ENCODE measurements around the gene HMG20A. TPM values are rescaled to one million over a fixed set of nuclear protein-coding genes. Genes with fewer than 3 reads are reported as not detected.
A peak's percentile ranks its signal among the peaks of the same experiment; 100 is the strongest.

Gene HMG20A
- total and polyA plus RNA-seq, 2 experiments from 2014 or later: 17.8 to 57.8 TPM

GRCh38 chr15:77510066-77511057, 89.7 kb downstream of the HMG20A start:
- H3K4me3 ChIP-seq: peak overlapping the region; percentile 24; the same call in 1 of the 2 replicates
- peaks cover 59% of the 10 kb centered on the region for H3K4me1 Mint-ChIP-seq
- no peaks in the 10 kb centered on the region; the same call in 1 of the 2 replicates for H3K79me2 ChIP-seq (replicated peaks; ENCODE audit: insufficient read depth)
- H3K9me2 ChIP-seq (ENCODE audit: insufficient read depth): peaks cover 8% of the 10 kb centered on the region
- H3K27me3 Mint-ChIP-seq (ENCODE audit: insufficient read depth, low read depth, poor library complexity): peaks cover 9% of the 10 kb centered on the region
- no peaks in the 10 kb centered on the region for H3K9me3 Mint-ChIP-seq
- H3F3A ChIP-seq (replicated peaks; ENCODE audit: low read depth): peaks cover 10% of the 10 kb centered on the region
- H3K36me3 ChIP-seq (ENCODE audit: insufficient read depth): no peaks in the 10 kb centered on the region
- peak; percentile 83 for ATAC-seq
- H3K36me3 Mint-ChIP-seq (ENCODE audit: low read depth): no peaks in the 10 kb centered on the region; the same call in 2 of the 3 replicates
- peaks cover 48% of the 10 kb centered on the region for H3K4me1 ChIP-seq (ENCODE audit: insufficient read depth)
- peak overlapping the region; percentile 94 for H3K27ac Mint-ChIP-seq
- no peak overlapping the region for H2AFZ ChIP-seq
- TF ChIP-seq, protein P1, sequence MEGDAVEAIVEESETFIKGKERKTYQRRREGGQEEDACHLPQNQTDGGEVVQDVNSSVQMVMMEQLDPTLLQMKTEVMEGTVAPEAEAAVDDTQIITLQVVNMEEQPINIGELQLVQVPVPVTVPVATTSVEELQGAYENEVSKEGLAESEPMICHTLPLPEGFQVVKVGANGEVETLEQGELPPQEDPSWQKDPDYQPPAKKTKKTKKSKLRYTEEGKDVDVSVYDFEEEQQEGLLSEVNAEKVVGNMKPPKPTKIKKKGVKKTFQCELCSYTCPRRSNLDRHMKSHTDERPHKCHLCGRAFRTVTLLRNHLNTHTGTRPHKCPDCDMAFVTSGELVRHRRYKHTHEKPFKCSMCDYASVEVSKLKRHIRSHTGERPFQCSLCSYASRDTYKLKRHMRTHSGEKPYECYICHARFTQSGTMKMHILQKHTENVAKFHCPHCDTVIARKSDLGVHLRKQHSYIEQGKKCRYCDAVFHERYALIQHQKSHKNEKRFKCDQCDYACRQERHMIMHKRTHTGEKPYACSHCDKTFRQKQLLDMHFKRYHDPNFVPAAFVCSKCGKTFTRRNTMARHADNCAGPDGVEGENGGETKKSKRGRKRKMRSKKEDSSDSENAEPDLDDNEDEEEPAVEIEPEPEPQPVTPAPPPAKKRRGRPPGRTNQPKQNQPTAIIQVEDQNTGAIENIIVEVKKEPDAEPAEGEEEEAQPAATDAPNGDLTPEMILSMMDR (conservative IDR thresholded peaks at IDR 0.05; ENCODE audit: low read depth in 2 of 2): no peak
- TF ChIP-seq NANOG (IDR thresholded peaks at IDR 0.05; ENCODE audit: borderline replicate concordance): peak; percentile 62; the same call in 1 of the 2 replicates
- TF ChIP-seq ZNF114 (CRISPR knock-in tag; IDR thresholded peaks at IDR 0.05): peak; percentile 55; the same call in 1 of the 2 replicates
- TF ChIP-seq, protein P2, sequence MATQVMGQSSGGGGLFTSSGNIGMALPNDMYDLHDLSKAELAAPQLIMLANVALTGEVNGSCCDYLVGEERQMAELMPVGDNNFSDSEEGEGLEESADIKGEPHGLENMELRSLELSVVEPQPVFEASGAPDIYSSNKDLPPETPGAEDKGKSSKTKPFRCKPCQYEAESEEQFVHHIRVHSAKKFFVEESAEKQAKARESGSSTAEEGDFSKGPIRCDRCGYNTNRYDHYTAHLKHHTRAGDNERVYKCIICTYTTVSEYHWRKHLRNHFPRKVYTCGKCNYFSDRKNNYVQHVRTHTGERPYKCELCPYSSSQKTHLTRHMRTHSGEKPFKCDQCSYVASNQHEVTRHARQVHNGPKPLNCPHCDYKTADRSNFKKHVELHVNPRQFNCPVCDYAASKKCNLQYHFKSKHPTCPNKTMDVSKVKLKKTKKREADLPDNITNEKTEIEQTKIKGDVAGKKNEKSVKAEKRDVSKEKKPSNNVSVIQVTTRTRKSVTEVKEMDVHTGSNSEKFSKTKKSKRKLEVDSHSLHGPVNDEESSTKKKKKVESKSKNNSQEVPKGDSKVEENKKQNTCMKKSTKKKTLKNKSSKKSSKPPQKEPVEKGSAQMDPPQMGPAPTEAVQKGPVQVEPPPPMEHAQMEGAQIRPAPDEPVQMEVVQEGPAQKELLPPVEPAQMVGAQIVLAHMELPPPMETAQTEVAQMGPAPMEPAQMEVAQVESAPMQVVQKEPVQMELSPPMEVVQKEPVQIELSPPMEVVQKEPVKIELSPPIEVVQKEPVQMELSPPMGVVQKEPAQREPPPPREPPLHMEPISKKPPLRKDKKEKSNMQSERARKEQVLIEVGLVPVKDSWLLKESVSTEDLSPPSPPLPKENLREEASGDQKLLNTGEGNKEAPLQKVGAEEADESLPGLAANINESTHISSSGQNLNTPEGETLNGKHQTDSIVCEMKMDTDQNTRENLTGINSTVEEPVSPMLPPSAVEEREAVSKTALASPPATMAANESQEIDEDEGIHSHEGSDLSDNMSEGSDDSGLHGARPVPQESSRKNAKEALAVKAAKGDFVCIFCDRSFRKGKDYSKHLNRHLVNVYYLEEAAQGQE (IDR thresholded peaks at IDR 0.05; ENCODE audit: unreplicated experiment): no peak
- TF ChIP-seq ZNF331 (CRISPR knock-in tag; IDR thresholded peaks at IDR 0.05; ENCODE audit: low read depth): no peak
- TF ChIP-seq, protein P3, sequence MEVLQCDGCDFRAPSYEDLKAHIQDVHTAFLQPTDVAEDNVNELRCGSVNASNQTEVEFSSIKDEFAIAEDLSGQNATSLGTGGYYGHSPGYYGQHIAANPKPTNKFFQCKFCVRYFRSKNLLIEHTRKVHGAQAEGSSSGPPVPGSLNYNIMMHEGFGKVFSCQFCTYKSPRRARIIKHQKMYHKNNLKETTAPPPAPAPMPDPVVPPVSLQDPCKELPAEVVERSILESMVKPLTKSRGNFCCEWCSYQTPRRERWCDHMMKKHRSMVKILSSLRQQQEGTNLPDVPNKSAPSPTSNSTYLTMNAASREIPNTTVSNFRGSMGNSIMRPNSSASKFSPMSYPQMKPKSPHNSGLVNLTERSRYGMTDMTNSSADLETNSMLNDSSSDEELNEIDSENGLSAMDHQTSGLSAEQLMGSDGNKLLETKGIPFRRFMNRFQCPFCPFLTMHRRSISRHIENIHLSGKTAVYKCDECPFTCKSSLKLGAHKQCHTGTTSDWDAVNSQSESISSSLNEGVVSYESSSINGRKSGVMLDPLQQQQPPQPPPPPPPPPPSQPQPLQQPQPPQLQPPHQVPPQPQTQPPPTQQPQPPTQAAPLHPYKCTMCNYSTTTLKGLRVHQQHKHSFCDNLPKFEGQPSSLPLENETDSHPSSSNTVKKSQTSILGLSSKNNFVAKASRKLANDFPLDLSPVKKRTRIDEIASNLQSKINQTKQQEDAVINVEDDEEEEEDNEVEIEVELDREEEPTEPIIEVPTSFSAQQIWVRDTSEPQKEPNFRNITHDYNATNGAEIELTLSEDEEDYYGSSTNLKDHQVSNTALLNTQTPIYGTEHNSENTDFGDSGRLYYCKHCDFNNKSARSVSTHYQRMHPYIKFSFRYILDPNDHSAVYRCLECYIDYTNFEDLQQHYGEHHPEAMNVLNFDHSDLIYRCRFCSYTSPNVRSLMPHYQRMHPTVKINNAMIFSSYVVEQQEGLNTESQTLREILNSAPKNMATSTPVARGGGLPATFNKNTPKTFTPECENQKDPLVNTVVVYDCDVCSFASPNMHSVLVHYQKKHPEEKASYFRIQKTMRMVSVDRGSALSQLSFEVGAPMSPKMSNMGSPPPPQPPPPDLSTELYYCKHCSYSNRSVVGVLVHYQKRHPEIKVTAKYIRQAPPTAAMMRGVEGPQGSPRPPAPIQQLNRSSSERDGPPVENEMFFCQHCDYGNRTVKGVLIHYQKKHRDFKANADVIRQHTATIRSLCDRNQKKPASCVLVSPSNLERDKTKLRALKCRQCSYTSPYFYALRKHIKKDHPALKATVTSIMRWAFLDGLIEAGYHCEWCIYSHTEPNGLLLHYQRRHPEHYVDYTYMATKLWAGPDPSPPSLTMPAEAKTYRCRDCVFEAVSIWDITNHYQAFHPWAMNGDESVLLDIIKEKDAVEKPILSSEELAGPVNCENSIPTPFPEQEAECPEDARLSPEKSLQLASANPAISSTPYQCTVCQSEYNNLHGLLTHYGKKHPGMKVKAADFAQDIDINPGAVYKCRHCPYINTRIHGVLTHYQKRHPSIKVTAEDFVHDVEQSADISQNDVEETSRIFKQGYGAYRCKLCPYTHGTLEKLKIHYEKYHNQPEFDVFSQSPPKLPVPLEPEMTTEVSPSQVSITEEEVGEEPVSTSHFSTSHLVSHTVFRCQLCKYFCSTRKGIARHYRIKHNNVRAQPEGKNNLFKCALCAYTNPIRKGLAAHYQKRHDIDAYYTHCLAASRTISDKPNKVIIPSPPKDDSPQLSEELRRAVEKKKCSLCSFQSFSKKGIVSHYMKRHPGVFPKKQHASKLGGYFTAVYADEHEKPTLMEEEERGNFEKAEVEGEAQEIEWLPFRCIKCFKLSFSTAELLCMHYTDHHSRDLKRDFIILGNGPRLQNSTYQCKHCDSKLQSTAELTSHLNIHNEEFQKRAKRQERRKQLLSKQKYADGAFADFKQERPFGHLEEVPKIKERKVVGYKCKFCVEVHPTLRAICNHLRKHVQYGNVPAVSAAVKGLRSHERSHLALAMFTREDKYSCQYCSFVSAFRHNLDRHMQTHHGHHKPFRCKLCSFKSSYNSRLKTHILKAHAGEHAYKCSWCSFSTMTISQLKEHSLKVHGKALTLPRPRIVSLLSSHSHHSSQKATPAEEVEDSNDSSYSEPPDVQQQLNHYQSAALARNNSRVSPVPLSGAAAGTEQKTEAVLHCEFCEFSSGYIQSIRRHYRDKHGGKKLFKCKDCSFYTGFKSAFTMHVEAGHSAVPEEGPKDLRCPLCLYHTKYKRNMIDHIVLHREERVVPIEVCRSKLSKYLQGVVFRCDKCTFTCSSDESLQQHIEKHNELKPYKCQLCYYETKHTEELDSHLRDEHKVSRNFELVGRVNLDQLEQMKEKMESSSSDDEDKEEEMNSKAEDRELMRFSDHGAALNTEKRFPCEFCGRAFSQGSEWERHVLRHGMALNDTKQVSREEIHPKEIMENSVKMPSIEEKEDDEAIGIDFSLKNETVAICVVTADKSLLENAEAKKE (CRISPR knock-in tag; IDR thresholded peaks at IDR 0.05): peak; percentile 97
- TF ChIP-seq EZH2 (IDR thresholded peaks at IDR 0.05; ENCODE audit: low read depth, unreplicated experiment): no peak
- peak; percentile 73 for DNase-seq (ENCODE audit: low spot score)
- H4K20me1 ChIP-seq (replicated peaks; ENCODE audit: insufficient read depth): no peaks in the 10 kb centered on the region
- no peak overlapping the region; the same call in 2 of the 3 replicates for H3K4me3 Mint-ChIP-seq
- peak overlapping the region; percentile 56 for H3K4me2 ChIP-seq
- no peaks in the 10 kb centered on the region for H3K27me3 ChIP-seq (ENCODE audit: insufficient read depth)
- H3K27ac ChIP-seq (ENCODE audit: low read depth): peak overlapping the region; percentile 88

Data from GM23338 (cell line).